ENCODE data around the gene SPP2. TPM values are rescaled to one million over a fixed set of nuclear protein-coding genes. Genes with fewer than 3 reads are reported as not detected.

SPP2 gene
- total RNA-seq, 1 donor from 2014 or later: not detected

DNA sequence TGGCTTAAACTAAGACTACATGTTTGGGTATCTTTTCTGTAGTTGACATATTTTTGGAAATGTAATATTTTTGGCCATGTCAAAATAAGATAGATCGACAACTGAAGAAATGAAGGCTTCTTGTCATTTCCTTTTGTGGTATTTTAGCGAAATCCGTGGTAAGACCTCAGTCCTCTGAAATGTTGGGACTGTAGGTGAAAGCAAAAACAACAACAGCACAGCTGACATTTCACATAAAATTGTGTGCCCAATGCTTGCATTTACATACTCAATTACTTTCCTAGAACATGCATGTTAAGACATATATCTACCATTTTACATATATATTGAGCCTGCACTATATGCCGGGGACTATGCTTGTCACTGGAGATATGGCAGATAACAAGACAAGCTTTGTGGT lies 50.2 kb downstream of the SPP2 start:
- TF ChIP-seq, protein P1, sequence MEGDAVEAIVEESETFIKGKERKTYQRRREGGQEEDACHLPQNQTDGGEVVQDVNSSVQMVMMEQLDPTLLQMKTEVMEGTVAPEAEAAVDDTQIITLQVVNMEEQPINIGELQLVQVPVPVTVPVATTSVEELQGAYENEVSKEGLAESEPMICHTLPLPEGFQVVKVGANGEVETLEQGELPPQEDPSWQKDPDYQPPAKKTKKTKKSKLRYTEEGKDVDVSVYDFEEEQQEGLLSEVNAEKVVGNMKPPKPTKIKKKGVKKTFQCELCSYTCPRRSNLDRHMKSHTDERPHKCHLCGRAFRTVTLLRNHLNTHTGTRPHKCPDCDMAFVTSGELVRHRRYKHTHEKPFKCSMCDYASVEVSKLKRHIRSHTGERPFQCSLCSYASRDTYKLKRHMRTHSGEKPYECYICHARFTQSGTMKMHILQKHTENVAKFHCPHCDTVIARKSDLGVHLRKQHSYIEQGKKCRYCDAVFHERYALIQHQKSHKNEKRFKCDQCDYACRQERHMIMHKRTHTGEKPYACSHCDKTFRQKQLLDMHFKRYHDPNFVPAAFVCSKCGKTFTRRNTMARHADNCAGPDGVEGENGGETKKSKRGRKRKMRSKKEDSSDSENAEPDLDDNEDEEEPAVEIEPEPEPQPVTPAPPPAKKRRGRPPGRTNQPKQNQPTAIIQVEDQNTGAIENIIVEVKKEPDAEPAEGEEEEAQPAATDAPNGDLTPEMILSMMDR (IDR thresholded peaks at IDR 0.05; ENCODE audit: borderline replicate concordance): no peak
- DNase-seq: no peak
- Histone ChIP-seq H3K4me1 (no peaks in the 10 kb centered on the region), H3K36me3 (no peaks in the 10 kb centered on the region), H3K27ac (replicated peaks) (no peak overlapping the region), H3K9me3 (replicated peaks) (no peaks in the 10 kb centered on the region), H3K4me3 (no peak overlapping the region), H3K27me3 (ENCODE audit: low read depth) (peaks cover 33% of the 10 kb centered on the region)
- intact Hi-C loops (cut with micrococcal nuclease): no loop called here

DNA sequence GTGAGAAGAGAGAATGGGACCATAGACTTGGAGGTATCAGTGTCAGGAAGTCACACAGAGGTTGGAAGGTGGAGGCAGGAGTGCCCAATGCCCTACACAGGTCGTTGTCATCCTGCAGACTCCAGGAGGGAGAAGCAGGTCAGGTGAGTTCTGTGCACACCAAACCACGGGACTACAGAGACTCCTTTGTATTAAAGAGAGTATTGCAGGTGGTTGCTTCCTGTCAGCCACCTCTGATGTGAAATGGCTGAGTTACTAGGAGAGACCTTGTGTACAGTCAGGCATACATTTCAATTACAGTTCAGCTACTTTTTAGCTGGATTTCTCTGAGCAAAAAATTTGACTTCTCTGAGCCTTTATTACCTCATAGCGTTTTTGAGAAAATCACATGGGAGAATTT lies 51.6 kb downstream of the SPP2 start:
- TF ChIP-seq, protein P1 (IDR thresholded peaks at IDR 0.05; ENCODE audit: borderline replicate concordance): no peak
- Histone ChIP-seq H3K4me1 (no peaks in the 10 kb centered on the region), H3K27me3 (ENCODE audit: low read depth) (peaks cover 37% of the 10 kb centered on the region), H3K36me3 (no peaks in the 10 kb centered on the region), H3K9me3 (replicated peaks) (no peaks in the 10 kb centered on the region), H3K4me3 (no peak overlapping the region), H3K27ac (replicated peaks) (no peak overlapping the region)
- intact Hi-C loops (cut with micrococcal nuclease): no loop called here
- no peak for DNase-seq

DNA sequence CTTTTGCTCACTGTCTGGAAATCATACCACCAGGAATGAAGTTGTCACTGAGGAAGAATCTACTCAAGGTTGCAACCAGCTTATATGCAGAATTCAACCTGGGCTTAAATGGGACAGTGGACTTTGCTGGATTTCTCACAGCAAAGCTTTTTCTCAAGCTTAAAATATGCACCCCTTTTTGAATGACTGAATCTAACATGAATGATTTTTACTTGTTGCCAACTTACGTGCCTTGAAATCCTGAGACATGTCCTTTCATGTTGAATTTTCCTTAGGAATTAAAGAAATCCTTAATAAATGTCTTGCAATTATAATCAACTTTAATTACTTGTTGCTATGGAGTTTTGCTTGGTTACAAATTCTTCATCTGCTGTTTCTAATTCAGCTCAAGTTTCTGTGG lies 57.4 kb downstream of the SPP2 start:
- Histone ChIP-seq H3K4me3 (no peak overlapping the region), H3K9me3 (replicated peaks) (no peaks in the 10 kb centered on the region), H3K27ac (replicated peaks) (no peak overlapping the region), H3K36me3 (no peaks in the 10 kb centered on the region), H3K27me3 (ENCODE audit: low read depth) (peaks cover 24% of the 10 kb centered on the region), H3K4me1 (no peaks in the 10 kb centered on the region)
- TF ChIP-seq, protein P1 (IDR thresholded peaks at IDR 0.05; ENCODE audit: borderline replicate concordance): no peak
- no peak for DNase-seq
- intact Hi-C loops (cut with micrococcal nuclease): no loop called here

DNA sequence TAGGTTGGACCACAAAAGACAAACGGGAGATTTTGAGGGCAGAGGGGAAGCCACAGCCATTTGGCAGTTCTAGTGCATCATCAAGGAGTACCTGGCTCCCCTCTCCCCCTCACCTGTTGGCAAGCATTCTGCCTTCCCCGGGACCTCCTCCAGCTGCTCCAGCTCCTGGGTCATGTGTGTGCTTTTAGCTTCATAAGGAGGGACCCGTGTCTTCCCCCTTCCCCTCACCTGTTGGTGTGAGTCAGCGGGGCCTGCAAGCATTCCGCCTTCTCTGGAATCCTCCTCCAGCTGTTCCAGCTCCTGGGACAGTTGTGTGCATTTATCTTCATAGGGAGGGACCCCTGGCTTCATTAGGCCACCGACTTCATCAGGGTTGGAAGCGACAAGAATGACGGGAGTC lies 58.8 kb downstream of the SPP2 start:
- Histone ChIP-seq H3K27me3 (ENCODE audit: low read depth) (peaks cover 23% of the 10 kb centered on the region), H3K27ac (replicated peaks) (no peak overlapping the region), H3K9me3 (replicated peaks) (no peaks in the 10 kb centered on the region), H3K36me3 (no peaks in the 10 kb centered on the region), H3K4me1 (no peaks in the 10 kb centered on the region), H3K4me3 (no peak overlapping the region)
- DNase-seq: no peak
- TF ChIP-seq, protein P1 (IDR thresholded peaks at IDR 0.05; ENCODE audit: borderline replicate concordance): no peak
- intact Hi-C loops (cut with micrococcal nuclease): no loop called here

DNA sequence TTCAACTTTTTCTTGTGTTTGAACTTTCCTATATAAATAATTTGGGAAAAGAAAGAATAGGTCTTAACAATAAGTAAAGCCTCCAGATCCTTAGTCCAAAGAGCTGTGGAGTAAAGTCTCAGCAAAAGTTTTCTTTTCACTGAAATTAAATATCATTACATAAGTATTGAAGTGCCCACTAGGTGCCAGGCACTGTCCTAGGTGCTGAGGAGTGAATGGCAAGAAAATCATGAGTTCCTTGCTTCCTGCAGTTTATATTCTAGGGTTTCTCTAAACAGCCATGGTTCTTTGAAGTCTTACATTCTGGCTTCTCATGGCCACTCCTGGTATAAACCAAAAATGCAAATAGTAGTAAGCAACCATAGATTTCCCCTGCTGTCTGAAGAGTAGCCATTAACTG lies 59.7 kb downstream of the SPP2 start:
- intact Hi-C loops (cut with micrococcal nuclease): no loop called here
- TF ChIP-seq, protein P1 (IDR thresholded peaks at IDR 0.05; ENCODE audit: borderline replicate concordance): no peak
- H3K27ac ChIP-seq (replicated peaks): no peak overlapping the region
- H3K27me3 ChIP-seq (ENCODE audit: low read depth): peaks cover 28% of the 10 kb centered on the region
- no peak overlapping the region for H3K4me3 ChIP-seq
- no peaks in the 10 kb centered on the region for H3K9me3 ChIP-seq (replicated peaks)
- no peaks in the 10 kb centered on the region for H3K4me1 ChIP-seq
- H3K36me3 ChIP-seq: no peaks in the 10 kb centered on the region
- no peak for DNase-seq

DNA sequence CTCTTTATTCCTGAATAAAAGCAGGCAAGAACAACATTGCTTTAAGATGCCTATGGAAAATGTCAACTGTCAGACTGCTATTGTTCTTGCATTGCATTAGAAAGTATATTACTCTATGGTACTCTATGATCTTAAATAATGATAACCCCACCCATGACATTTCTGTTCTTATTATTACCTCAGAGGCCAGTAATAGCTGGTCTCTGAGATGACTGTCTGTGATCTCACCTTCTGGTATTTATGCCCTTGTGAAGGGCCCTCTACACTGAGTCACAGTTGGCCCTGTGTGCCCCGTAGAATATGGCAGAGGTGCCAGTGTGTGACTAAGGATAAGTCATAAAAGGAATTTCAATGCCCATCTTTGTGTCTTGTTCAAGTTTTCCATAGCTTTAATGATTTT lies 61.0 kb downstream of the SPP2 start:
- no peak for DNase-seq
- no peaks in the 10 kb centered on the region for H3K9me3 ChIP-seq (replicated peaks)

More for the DNA sequence above, 61.0 kb downstream of the SPP2 start:
- intact Hi-C loops (cut with micrococcal nuclease): no loop called here
- Histone ChIP-seq H3K27ac (replicated peaks) (no peak overlapping the region), H3K4me1 (no peaks in the 10 kb centered on the region), H3K4me3 (no peak overlapping the region), H3K36me3 (no peaks in the 10 kb centered on the region), H3K27me3 (ENCODE audit: low read depth) (peaks cover 35% of the 10 kb centered on the region)
- TF ChIP-seq, protein P1 (IDR thresholded peaks at IDR 0.05; ENCODE audit: borderline replicate concordance): no peak
